Esophagus squamous epithelium (tissue), 5 donors: ENCODE results near the gene MAEA. TPM values are rescaled to one million over a fixed set of nuclear protein-coding genes. Genes with fewer than 3 reads are reported as not detected.

Source experiments
- DNase-seq: peaks from one replicate; lab custom pipeline; 2025; lab: John Stamatoyannopoulos, UW
- H3K27ac ChIP-seq, 4 donors: fragments of 200-600 bp; sonication (generic); one replicate each; pipeline ENCODE4 v1.5.1; 2016 to 2019; ENCODE audit warnings: mild to moderate bottlenecking in 1 of 4
- H3K27me3 ChIP-seq, 4 donors: fragments of 200-600 bp; sonication (generic); 1 replicate in 3 of 4; 2 replicates in 1 of 4; pipeline versions ENCODE4 v1.5.1 to v1.6.0; 2017 to 2021; ENCODE audit warnings: antibody characterized with exemption in 1 of 4
- H3K36me3 ChIP-seq, 3 donors: fragments of 200-600 bp; sonication (generic); one replicate each; pipeline ENCODE4 v1.5.1; 2016 to 2019
- H3K4me1 ChIP-seq, 3 donors: fragments of 200-600 bp; sonication (generic); one replicate each; pipeline ENCODE4 v1.5.1; 2017 to 2019
- H3K4me3 ChIP-seq, 4 donors: fragments of 200-600 bp; sonication (generic); 1 replicate in 3 of 4; 2 replicates in 1 of 4; pipeline ENCODE4 v1.5.1; 2016 to 2019; ENCODE audit warnings: mild to moderate bottlenecking in 2 of 4, moderate library complexity in 1 of 4
- H3K9me3 ChIP-seq, 3 donors: fragments of 200-600 bp; sonication (generic); one replicate each; pipeline ENCODE4 v1.5.1; 2016 to 2019
- POLR2A ChIP-seq, 4 donors: fragments of 450-650 bp; IDR thresholded peaks; one replicate each; pipeline ENCODE4 v1.6.1; 2017; ENCODE audit warnings: antibody characterized with exemption in 4 of 4, mild to moderate bottlenecking in 4 of 4, moderate library complexity in 3 of 4
- WGBS, 2 donors: methylation state at CpG; one replicate each; pipeline ENCODE4 v1.1.5; 2018; 5-methylcytosine and 5-hydroxymethylcytosine counted together
- intact Hi-C: fragments of 100-400 bp; cut with DNase I; formaldehyde crosslinking; loops from one replicate; pipeline ENCODE4 v1.15.0; 2022
- total RNA-seq, 4 donors: library from RNA; depleted of rRNA; stranded (reverse); fragments of >200 nt; gene quantifications; one replicate each; pipeline ENCODE4 v1.1.0, GENCODE V29; 2016
- TF ChIP-seq, protein P1 (sequence below), 6 experiments: fragments of 450-650 bp in 4 of 6; fragments of 200-600 bp in 2 of 6; sonication (generic) in 2 of 6; IDR thresholded peaks; one replicate each; pipeline ENCODE4 v1.5.1; 2016 to 2019; ENCODE audit warnings: antibody characterized with exemption in 6 of 6, mild to moderate bottlenecking in 4 of 6, moderate library complexity in 4 of 6
- donor health status: DM: yes; HTN: yes; CAD: no.

MAEA gene
- total RNA-seq, 4 donors from 2014 or later: 56.6 to 78.7 (median 67.5) TPM

GRCh38 chr4:1299301-1299860 lies 9.7 kb downstream of the MAEA start:
- intact Hi-C loops: no loop called here
- Histone ChIP-seq H3K4me3 (no peak overlapping the region), H3K36me3 (peaks cover 0 to 53% (median 7%) of the 10 kb centered on the region in 3 donors), H3K27me3 (no peaks in the 10 kb centered on the region), H3K4me1 (peaks cover 21 to 52% (median 38%) of the 10 kb centered on the region in 3 donors), H3K27ac (no peak overlapping the region), H3K9me3 (no peaks in the 10 kb centered on the region)
- DNase-seq: no peak
- no peak for TF ChIP-seq POLR2A (IDR thresholded peaks at IDR 0.05)
- TF ChIP-seq, protein P1, sequence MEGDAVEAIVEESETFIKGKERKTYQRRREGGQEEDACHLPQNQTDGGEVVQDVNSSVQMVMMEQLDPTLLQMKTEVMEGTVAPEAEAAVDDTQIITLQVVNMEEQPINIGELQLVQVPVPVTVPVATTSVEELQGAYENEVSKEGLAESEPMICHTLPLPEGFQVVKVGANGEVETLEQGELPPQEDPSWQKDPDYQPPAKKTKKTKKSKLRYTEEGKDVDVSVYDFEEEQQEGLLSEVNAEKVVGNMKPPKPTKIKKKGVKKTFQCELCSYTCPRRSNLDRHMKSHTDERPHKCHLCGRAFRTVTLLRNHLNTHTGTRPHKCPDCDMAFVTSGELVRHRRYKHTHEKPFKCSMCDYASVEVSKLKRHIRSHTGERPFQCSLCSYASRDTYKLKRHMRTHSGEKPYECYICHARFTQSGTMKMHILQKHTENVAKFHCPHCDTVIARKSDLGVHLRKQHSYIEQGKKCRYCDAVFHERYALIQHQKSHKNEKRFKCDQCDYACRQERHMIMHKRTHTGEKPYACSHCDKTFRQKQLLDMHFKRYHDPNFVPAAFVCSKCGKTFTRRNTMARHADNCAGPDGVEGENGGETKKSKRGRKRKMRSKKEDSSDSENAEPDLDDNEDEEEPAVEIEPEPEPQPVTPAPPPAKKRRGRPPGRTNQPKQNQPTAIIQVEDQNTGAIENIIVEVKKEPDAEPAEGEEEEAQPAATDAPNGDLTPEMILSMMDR (IDR thresholded peaks at IDR 0.05): no peak
- 82 to 87% methylated on average over 15 of the region's 15 CpGs for WGBS, 2 donors

DNA sequence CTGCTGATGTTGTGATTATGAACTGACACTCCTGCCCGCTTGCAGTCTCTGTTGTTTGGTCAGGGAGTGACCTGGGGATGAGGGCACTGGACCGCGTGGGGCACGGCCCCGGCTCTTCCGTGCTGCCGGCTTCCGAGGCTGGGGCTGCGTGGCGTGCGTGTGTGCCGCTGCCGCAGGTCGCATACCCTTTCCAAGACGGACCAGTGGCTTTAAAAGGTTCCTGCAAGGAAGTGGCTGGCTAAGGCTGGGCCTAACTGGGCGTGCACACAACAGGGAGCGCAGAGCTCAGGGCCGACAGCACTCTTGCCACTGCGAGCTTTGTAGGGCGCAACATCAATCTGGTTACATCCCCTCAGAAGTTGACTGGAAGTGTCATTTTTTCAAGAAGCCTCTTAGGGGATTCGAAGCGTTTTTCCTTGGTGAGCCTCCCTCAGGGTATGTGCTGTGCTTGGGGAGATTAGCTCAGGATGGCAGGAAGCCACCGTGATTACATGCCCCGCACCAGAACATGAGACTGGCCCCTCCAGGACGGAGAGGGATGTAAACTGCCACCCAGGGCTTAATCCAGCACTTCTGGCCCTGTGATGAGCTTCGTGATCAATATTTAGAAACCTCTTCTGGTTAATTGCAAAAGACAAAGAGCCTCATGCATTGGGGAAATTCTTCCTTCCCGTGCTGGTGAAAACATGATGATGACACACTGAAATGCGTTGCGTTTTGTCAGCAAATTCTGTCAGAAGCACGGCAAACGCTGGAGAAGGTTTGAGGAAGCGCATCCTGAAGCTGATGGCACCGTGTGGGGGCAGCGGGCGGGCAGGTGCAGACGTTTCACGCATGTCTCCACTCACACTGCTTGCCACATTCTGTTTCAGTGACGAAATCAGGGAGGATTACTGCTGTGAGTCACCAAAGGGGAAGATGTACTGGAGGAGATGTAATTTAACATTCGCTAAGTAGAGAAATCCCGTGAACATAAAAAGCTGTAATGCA lies 11.1 kb downstream of the MAEA start:
- H3K27ac ChIP-seq: peak overlapping the region; percentile 52 to 85 (median 66)
- peaks cover 0 to 57% (median 7%) of the 10 kb centered on the region in 3 donors for H3K36me3 ChIP-seq
- no peaks in the 10 kb centered on the region for H3K27me3 ChIP-seq
- WGBS, 2 donors: 31 to 74% methylated on average over 21 to 25 of the region's 40 CpGs
- intact Hi-C loops: no loop called here
- H3K9me3 ChIP-seq: no peaks in the 10 kb centered on the region
- H3K4me1 ChIP-seq: peaks cover 13 to 46% (median 37%) of the 10 kb centered on the region in 3 donors
- no peak overlapping the region for H3K4me3 ChIP-seq
- peak; percentile 27 for DNase-seq
- TF ChIP-seq, protein P1 (IDR thresholded peaks at IDR 0.05): no peak
- TF ChIP-seq POLR2A (IDR thresholded peaks at IDR 0.05): no peak

DNA sequence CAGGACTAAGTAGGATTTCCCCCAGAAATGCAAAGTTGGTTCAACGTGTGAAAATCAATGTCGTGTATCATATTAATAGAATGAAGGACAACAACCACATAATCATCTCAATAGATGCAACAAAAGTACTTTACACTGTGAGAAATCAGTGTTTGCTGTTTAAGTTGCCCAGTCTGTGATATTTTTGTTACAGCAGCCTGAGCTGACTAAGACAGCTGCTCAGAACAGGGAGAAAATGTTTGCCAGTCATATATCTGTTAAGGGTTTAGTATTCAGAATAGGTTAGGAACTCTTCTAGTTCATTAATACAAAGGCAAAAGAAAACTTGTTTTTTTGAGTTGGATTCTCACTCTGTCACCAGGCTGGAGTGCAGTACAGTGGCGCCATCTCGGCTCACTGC lies 12.5 kb downstream of the MAEA start:
- intact Hi-C loops: no loop called here

GRCh38 chr4:1305261-1305711 lies 15.6 kb downstream of the MAEA start:
- H3K27me3 ChIP-seq: no peaks in the 10 kb centered on the region
- peaks cover 24 to 61% (median 52%) of the 10 kb centered on the region in 3 donors for H3K4me1 ChIP-seq
- H3K4me3 ChIP-seq: no peak overlapping the region
- peaks cover 0 to 27% (median 0%) of the 10 kb centered on the region in 3 donors for H3K36me3 ChIP-seq
- peak overlapping the region in 3 of 4 donors; percentile 58 to 68 (median 59) for H3K27ac ChIP-seq
- no peak for TF ChIP-seq POLR2A (IDR thresholded peaks at IDR 0.05)
- TF ChIP-seq, protein P1 (IDR thresholded peaks at IDR 0.05): no peak
- intact Hi-C loops: loop anchor here (5.0 kb wide), 1 partner anchor 37 kb away; no protein-coding TSS in a partner anchor
- no peaks in the 10 kb centered on the region for H3K9me3 ChIP-seq
- no peak for DNase-seq
- 84% methylated on average over 4 to 10 of the region's 13 CpGs for WGBS, 2 donors

More for the DNA sequence above, 12.5 kb downstream of the MAEA start:
- peaks cover 8 to 48% (median 40%) of the 10 kb centered on the region in 3 donors for H3K4me1 ChIP-seq
- 47 to 91% methylated on average over 4 of the region's 4 CpGs for WGBS, 2 donors
- H3K9me3 ChIP-seq: no peaks in the 10 kb centered on the region
- peaks cover 0 to 51% (median 7%) of the 10 kb centered on the region in 3 donors for H3K36me3 ChIP-seq
- H3K27me3 ChIP-seq: no peaks in the 10 kb centered on the region
- no peak for DNase-seq
- H3K4me3 ChIP-seq: no peak overlapping the region
- H3K27ac ChIP-seq: peak overlapping the region in 1 of 4 donors; percentile 21
- TF ChIP-seq POLR2A (IDR thresholded peaks at IDR 0.05): no peak
- TF ChIP-seq, protein P1 (IDR thresholded peaks at IDR 0.05): no peak
